ENCODE measurements around the gene NBEAL1.
A peak's percentile ranks its signal among the peaks of the same experiment; 100 is the strongest.
"Not testable (repeated sequence)": the region's sequence is repeated elsewhere in the genome, so short reads cannot be mapped to it uniquely, and the experiment has no call there.

The NBEAL1 gene

DNA sequence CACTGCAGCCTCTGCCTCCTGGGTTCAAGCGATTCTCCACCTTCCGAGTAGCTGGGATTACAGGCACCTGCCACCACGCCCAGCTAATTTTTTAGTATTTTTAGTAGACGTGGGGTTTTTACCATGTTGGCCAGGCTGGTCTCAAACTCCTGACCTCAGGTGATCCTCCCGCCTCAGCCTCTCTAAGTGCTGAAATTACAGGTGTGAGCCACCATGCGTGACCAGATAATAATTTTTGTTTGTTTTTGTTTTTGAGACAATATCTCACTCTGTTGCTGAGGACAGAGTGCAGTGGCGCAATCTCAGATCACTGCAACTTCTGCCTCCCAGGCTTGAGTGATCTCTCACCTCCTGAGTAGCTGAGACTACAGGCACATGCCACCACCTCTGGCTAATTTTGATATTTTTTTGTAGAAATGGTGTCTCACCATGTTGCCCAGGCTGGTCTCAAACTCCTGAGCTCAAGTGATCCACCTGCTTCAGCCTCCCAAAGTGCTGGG is 100.6 kb downstream of the NBEAL1 start:
- not testable (repeated sequence) for DNase-seq (ENCODE audit: low read depth)

DNA sequence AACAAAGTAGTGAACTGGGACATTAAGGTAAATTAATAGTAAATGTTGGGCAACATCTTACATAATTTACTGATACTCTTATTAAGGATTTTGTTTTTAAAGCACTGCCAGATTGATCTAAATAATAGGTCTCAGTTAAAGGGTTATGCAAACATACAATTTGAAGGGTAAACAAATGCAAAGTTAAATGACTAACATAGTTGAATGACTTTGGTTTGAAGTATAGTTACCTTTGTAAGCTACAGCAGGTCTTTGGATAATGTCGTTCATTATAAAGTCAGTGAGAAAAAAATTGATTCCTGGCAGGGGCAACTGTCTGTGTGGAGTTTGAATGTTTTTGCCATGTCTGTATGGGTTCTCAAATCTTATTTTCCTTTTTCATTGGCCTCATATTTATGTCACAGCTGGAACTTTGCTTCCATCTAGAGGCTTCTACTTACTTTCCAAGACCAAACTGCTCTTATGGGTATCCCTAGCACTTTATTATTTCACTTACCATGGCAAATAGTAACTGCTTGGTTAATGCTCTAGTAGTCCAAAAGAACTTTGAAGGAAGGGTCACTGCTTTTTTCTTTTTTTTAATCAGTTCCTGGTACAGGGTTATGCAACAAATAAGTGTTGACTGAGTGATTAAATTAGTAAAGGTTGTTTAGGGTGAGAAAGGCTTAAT is 107.8 kb downstream of the NBEAL1 start:
- no peak for DNase-seq (ENCODE audit: low read depth)

- DNase-seq (ENCODE audit: low read depth), result peak; percentile 39
Observed at GRCh38 chr2:203126996-203127395, 112.3 kb downstream of the NBEAL1 start.

- DNase-seq (ENCODE audit: low read depth), result no peak
Observed at GRCh38 chr2:203135105-203135504, 120.4 kb downstream of the NBEAL1 start.

GRCh38 chr2:203143391-203143790 is 128.7 kb downstream of the NBEAL1 start:
- no peak for DNase-seq (ENCODE audit: low read depth)

DNA sequence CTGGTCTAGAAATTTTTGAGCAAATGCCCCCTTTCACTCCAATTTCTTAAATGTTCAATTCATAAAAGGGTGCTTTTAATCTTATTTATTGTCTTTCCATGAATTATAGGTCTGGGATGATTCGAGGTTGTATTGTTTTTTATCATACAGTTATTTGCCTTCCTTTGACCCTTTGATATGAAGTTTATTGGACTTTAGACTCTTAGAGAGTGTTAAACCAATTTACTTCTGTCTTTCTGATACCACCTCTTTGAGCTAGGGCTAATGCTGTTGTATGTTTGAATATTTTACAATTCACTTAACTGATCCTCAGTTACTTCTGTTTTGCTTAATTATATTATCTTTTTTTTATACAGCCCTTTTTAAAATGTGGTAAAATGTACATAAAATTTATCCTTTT is 134.5 kb downstream of the NBEAL1 start:
- no peak for DNase-seq (ENCODE audit: low read depth)

GRCh38 chr2:203155406-203155805 is 140.7 kb downstream of the NBEAL1 start:
- DNase-seq (ENCODE audit: low read depth), result no peak

GRCh38 chr2:203162722-203163121 is 148.0 kb downstream of the NBEAL1 start:
- not testable (repeated sequence) for DNase-seq (ENCODE audit: low read depth)

- DNase-seq (ENCODE audit: low read depth), result peak; percentile 49
Observed at GRCh38 chr2:203164311-203164935, 149.7 kb downstream of the NBEAL1 start.

DNA sequence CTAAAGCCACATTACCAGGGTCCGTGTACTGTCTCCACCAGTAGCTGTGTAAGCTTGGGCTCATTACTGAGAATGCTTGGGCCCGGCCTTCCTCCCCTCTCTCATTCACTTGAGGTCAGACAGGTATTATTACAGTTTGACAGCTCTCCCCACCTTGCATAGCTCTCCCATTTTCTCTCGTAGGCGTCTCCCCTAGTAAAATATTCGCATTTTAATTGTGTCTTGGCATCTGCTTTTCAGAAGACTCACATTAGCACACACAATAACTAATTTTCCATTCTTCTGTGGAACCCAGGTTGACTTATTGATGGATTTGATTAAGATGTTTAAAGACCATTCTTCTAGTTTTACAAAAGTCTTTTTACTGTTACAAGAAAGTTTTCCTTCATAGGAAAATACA is 153.1 kb downstream of the NBEAL1 start:
- DNase-seq (ENCODE audit: low read depth), result no peak

- DNase-seq (ENCODE audit: low read depth), result no peak
Observed at GRCh38 chr2:203170502-203170901, 155.8 kb downstream of the NBEAL1 start.

- DNase-seq (ENCODE audit: low read depth), result peak; percentile 12
Observed at GRCh38 chr2:203175371-203175770, 160.7 kb downstream of the NBEAL1 start.

DNA sequence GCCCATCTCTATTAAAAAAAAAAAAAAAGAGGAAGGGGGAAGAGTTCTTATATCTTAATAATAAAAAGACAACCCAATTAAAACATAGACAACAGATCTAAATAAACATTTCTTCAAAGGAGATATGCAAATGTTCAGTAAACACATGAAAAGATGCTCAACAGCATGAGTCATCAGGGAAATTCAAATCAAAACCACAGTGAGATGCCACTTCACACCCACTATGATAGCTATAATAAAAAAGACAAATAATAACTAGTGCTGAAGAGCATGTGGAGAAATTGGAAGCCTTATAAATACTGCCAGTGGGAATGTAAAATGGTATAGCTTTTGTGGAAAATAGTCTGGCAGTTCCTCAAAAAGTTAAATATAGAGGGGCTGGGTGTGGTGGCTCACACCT is 162.7 kb downstream of the NBEAL1 start:
- DNase-seq (ENCODE audit: low read depth), result peak; percentile 41

DNA sequence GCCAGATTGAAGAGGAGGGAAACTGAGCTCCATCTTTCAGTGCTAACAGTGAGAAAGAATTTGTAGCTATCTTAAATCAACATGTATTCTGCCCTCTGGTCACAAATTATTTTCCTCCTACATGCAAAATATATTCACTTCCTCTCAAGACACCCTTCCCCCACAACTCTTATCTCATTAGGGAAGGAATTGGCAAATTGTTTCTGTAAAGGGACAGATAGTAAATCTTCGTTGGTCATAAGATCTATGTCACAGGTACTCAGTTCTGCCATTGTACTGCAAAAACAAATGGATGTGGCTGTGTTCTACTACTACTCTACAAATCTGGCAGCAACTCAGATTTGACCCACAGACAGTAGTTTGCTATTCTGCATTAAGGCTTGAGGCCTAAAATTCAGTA is 171.2 kb downstream of the NBEAL1 start:
- DNase-seq (ENCODE audit: low read depth), result no peak

GRCh38 chr2:203190547-203190946 is 175.9 kb downstream of the NBEAL1 start:
- not testable (repeated sequence) for DNase-seq (ENCODE audit: low read depth)

- DNase-seq (ENCODE audit: low read depth), result not testable (repeated sequence)
Observed at GRCh38 chr2:203191026-203191425, 176.4 kb downstream of the NBEAL1 start.

GRCh38 chr2:203191961-203192360 is 177.3 kb downstream of the NBEAL1 start:
- DNase-seq (ENCODE audit: low read depth), result no peak

- DNase-seq (ENCODE audit: low read depth), result no peak
Observed at GRCh38 chr2:203195331-203196036, 180.8 kb downstream of the NBEAL1 start.

- no peak for DNase-seq (ENCODE audit: low read depth)
Observed at GRCh38 chr2:203200866-203201265, 186.2 kb downstream of the NBEAL1 start.

GRCh38 chr2:203201426-203201825 is 186.8 kb downstream of the NBEAL1 start:
- no peak for DNase-seq (ENCODE audit: low read depth)

GRCh38 chr2:203209538-203209937 is 194.9 kb downstream of the NBEAL1 start:
- peak; percentile 58 for DNase-seq (ENCODE audit: low read depth)

DNA sequence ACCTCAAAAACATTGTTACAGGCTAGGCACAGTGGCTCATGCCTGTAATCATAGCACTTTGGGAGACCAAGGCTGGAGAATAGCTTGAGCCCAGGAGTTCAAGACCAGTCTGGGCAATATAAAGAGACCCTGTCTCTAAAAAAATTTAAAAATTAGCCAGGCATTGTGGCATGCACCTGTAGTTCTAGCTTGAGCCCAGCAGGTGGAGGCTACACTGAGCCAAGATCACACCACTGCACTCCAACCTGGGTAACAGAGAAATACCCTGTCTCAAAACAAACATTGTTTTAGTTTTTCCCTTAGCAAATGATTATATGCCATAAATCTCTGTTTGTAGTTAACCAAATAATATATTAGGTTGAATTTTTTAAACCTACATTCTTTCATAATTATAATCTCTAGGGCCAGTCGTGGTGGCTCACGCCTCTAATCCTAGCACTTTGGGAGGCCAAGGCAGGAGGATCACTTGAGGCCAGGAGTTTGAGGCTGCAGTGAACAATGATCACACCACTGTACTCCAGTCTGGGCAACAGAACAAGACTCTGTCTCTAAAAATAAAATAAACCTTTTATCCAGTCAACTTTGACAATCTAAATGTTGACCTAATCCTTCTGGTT is 210.9 kb downstream of the NBEAL1 start:
- DNase-seq (ENCODE audit: low read depth), result peak; percentile 29

- peak; percentile 17 for DNase-seq (ENCODE audit: low read depth)
Observed at GRCh38 chr2:203229674-203230073, 215.0 kb downstream of the NBEAL1 start.
